Peyer's patch (tissue), 4 donors: ENCODE results near the gene ELFN2.

Experiments used
- POLR2A ChIP-seq, 2 donors: fragments of 450-650 bp; IDR thresholded peaks; one replicate each; pipeline ENCODE4 v1.5.1; 2017; ENCODE audit warnings: antibody characterized with exemption in 2 of 2, mild to moderate bottlenecking in 2 of 2, moderate library complexity in 2 of 2
- TF ChIP-seq, protein P1 (sequence below), 6 experiments: fragments of 450-650 bp in 4 of 6; fragments of 200-600 bp in 2 of 6; sonication (generic) in 1 of 6; IDR thresholded peaks; one replicate each; pipeline ENCODE4 v1.5.1; 2017 to 2019; ENCODE audit warnings: antibody characterized with exemption in 6 of 6, mild to moderate bottlenecking in 3 of 6, moderate library complexity in 1 of 6

DNA sequence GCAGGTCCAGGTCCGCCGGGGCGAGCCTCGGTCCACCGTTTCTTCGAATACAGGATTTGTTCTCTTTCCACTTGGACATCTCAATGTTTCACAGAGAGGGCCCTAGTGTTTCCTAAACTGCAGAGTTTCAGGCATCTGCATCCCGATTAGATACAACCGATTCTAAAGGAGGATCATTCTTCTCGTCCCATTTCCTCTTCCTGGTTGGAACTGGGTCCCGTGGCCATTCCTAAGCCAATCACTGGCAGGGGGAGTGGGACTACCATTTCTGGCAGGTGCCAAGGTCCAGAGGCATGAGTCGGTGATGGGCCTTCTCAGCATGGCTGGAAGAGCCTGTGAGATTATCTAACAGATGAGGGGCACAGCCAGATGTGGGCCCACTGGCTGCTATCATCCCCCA is 68.9 kb downstream of the ELFN2 start:
- no peak for TF ChIP-seq POLR2A (IDR thresholded peaks at IDR 0.05)
- TF ChIP-seq, protein P1, sequence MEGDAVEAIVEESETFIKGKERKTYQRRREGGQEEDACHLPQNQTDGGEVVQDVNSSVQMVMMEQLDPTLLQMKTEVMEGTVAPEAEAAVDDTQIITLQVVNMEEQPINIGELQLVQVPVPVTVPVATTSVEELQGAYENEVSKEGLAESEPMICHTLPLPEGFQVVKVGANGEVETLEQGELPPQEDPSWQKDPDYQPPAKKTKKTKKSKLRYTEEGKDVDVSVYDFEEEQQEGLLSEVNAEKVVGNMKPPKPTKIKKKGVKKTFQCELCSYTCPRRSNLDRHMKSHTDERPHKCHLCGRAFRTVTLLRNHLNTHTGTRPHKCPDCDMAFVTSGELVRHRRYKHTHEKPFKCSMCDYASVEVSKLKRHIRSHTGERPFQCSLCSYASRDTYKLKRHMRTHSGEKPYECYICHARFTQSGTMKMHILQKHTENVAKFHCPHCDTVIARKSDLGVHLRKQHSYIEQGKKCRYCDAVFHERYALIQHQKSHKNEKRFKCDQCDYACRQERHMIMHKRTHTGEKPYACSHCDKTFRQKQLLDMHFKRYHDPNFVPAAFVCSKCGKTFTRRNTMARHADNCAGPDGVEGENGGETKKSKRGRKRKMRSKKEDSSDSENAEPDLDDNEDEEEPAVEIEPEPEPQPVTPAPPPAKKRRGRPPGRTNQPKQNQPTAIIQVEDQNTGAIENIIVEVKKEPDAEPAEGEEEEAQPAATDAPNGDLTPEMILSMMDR (IDR thresholded peaks at IDR 0.05) = no peak
